GM12874 (cell line): ENCODE measurements around the gene INO80D.

Experiments
- CTCF ChIP-seq: IDR thresholded peaks from 2 replicates; pipeline ENCODE4 v1.5.1; 2011; ENCODE audit warnings: low read depth, mild to moderate bottlenecking, control low read depth, low read length, moderate library complexity; ENCODE audit not compliant: insufficient read depth

The INO80D gene

DNA sequence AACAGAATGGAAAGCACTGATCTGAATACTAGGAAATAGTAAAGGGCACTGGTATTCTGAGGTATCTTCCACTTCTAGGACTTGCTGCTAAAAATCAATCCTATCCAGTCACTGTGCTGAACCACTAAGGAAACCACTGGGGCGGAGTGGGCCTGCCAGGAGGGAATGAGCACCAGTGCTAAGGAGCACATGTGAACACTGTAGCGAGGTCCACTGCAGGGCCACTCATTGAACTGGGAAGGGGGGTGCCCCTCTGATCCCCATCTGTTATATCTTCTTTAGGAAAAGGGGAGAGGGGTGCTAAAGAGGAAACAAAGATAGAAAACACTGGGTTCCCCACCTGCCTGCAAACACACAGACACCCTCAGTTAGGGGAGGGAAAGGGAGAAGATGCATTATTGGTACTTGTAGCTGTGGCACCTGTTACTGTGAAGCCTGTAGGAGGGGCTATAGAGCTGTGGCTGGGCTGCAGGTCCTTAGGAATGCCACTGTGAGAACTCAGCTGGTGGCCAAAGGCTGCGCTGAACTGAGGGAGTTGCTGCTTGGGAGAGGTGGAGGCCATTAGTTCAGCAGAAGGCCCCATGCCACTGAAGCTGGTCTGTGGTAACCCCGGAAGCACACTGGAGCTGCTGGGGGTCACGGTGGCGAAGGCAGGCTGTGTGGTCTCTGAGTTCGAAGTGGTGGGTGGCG lies 81.8 kb downstream of the INO80D start:
- TF ChIP-seq CTCF = peak; percentile 64

DNA sequence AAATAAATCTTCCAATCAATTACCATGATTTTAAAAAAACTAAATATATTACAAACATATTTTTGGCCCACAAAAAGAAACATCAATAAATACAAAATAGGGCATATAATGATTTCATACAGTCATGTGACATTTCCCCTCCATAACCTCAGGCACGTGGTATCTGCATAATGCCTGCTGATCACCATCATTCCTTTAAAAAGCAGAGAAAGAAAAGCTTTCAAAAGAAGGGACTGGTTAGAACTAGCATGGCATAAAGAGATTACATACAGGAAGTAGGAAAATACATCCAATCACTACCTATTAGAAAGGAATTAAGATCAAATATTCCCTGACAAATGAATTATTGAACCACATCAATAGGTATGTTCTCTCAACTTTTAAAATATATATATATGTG lies 83.5 kb downstream of the INO80D start:
- TF ChIP-seq CTCF = no peak

DNA sequence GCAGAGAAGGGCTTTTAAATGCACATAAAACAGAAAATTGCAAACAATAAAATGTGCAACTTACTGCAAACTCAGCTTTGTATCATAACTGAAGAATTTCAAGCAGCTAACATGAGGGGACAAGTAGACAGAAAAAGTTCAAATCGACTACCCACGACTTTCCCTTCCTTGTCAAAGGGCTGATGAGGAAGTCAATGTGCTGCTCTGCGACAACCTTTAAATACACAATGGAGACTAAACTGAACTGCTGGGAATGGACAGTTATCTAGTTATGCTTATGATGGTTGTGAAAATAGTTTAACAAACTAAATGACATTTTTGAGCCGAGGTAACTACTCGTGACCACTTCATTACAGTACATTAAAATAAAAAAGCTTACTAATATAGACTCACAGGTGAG lies 84.1 kb downstream of the INO80D start:
- TF ChIP-seq CTCF = no peak

DNA sequence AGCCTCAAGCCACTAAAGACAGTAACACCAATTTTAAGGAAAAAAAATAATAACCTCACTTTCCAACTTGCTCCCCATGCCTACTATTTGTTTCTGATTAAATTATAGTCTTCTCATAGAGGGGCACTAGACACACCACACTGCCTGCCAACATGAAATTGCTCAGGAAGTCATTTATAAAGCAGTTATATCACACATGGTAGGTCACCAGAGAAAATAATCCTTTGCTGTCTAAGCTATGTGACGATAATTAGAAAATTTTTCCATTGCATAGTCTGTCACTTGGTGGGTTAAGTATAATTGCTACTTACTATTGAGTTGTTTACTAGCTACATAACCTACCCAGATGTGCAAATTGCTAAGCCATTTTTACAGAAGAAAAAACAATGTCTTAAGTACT lies 85.2 kb downstream of the INO80D start:
- TF ChIP-seq CTCF = no peak

DNA sequence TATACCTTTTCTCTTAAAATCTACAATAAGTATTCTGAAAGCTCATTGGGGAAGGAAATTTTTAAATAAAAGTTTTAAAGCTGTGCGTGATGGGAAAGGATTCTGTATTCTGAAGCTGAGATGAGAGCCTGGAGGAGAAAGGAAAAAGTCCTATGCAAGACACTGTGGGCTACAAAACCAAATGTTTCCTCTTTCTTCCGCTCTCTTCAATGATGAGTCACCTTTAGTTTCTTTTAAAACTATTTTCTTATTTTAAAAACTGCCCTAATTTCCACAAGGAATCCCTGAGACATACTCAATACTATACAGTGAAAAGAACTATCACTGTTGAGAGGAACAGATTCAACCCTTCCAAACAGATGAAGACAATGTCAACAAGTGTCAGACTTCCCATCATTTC lies 87.4 kb downstream of the INO80D start:
- no peak for TF ChIP-seq CTCF

- no peak for TF ChIP-seq CTCF
Measured at GRCh38 chr2:205996161-205996560, 89.8 kb downstream of the INO80D start.

DNA sequence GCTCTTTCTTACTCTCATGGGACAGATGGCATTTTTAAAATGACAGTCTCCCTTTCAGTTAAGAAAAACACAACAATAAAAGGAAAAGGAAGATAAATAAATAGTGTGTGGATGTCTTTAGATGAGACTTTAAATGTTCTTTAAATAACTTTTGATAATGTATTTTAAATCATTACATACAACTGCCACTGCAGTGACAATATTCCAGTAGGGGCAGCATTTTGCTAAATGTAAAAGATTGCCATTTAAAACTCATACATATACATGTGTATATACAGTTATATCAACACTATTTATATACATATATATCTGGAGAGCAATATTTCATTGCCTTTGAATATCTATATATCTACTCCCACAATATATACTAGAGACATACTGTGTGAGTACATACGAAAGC lies 90.7 kb downstream of the INO80D start:
- TF ChIP-seq CTCF = no peak

GRCh38 chr2:205994344-205994743 lies 91.6 kb downstream of the INO80D start:
- TF ChIP-seq CTCF = no peak
